H9 (cell line): ENCODE data around the gene PLPP2. TPM values are rescaled to one million over a fixed set of nuclear protein-coding genes. Genes with fewer than 3 reads are reported as not detected.

Experiments used
- DNase-seq: peaks from one replicate; pipeline ENCODE4 v3.0.0-alpha.2; 2017
- H2AFZ ChIP-seq: one replicate; pipeline ENCODE4 v1.6.1; 2013; ENCODE audit warnings: mild to moderate bottlenecking, low read length, control low read depth, moderate library complexity
- H2AK5ac ChIP-seq: 2 replicates; pipeline ENCODE4 v1.6.1; 2013; ENCODE audit warnings: low read length, control low read depth, mixed read lengths; ENCODE audit not compliant: insufficient read length
- H2BK120ac ChIP-seq: one replicate; pipeline ENCODE4 v1.6.1; 2013; ENCODE audit warnings: low read depth, mild to moderate bottlenecking, low read length, control low read depth, inconsistent platforms; ENCODE audit not compliant: poor library complexity, severe bottlenecking
- H2BK12ac ChIP-seq: 2 replicates; pipeline ENCODE4 v1.6.1; 2013; ENCODE audit warnings: low read length, control low read depth, mixed read lengths, low read depth; ENCODE audit not compliant: insufficient read length
- H2BK15ac ChIP-seq: 2 replicates; pipeline ENCODE4 v1.6.1; 2013; ENCODE audit warnings: low read depth, low read length, control low read depth
- H2BK20ac ChIP-seq: one replicate; pipeline ENCODE4 v1.6.1; 2013; ENCODE audit warnings: low read depth, mild to moderate bottlenecking, low read length, control low read depth, inconsistent platforms; ENCODE audit not compliant: poor library complexity, severe bottlenecking
- H2BK5ac ChIP-seq: 2 replicates; pipeline ENCODE4 v1.6.1; 2013; ENCODE audit warnings: low read length, control low read depth, mixed read lengths; ENCODE audit not compliant: insufficient read length
- H3K14ac ChIP-seq: 2 replicates; pipeline ENCODE4 v1.6.1; 2013; ENCODE audit warnings: low read length, control low read depth; ENCODE audit not compliant: insufficient read depth
- H3K18ac ChIP-seq: 2 replicates; pipeline ENCODE4 v1.6.1; 2013; ENCODE audit warnings: low read depth, mild to moderate bottlenecking, mixed read lengths, low read length, control low read depth; ENCODE audit not compliant: insufficient read length
- H3K23ac ChIP-seq: 2 replicates; pipeline ENCODE4 v1.6.1; 2013; ENCODE audit warnings: low read length, control low read depth, mixed read lengths, low read depth; ENCODE audit not compliant: insufficient read length
- H3K23me2 ChIP-seq: 2 replicates; pipeline ENCODE4 v1.6.1; 2013; ENCODE audit warnings: low read depth, mild to moderate bottlenecking, mixed read lengths, low read length, control low read depth; ENCODE audit not compliant: insufficient read length, poor library complexity, severe bottlenecking
- H3K27ac ChIP-seq: 2 replicates; pipeline ENCODE4 v1.5.1; 2013; ENCODE audit warnings: low read length, control low read depth, mixed read lengths, low read depth; ENCODE audit not compliant: insufficient read length
- H3K27me3 ChIP-seq: 2 replicates; pipeline ENCODE4 v1.6.1; 2013; ENCODE audit warnings: low read length, control low read depth, inconsistent platforms; ENCODE audit not compliant: insufficient read depth
- H3K4ac ChIP-seq: 2 replicates; pipeline ENCODE4 v1.6.1; 2013; ENCODE audit warnings: low read depth, mild to moderate bottlenecking, control low read depth, inconsistent platforms, low read length, moderate library complexity
- H3K4me1 ChIP-seq: 2 replicates; pipeline ENCODE4 v1.6.1; 2013; ENCODE audit warnings: low read length, control low read depth, inconsistent platforms; ENCODE audit not compliant: insufficient read depth
- H3K4me2 ChIP-seq: 2 replicates; pipeline ENCODE4 v1.6.1; 2013; ENCODE audit warnings: low read length, control low read depth, mixed read lengths; ENCODE audit not compliant: insufficient read length, insufficient read depth
- H3K56ac ChIP-seq: 2 replicates; pipeline ENCODE4 v1.6.1; 2013; ENCODE audit warnings: low read depth, mild to moderate bottlenecking, mixed read lengths, low read length, control low read depth; ENCODE audit not compliant: insufficient read length
- H3K79me1 ChIP-seq: 2 replicates; pipeline ENCODE4 v1.6.1; 2013; ENCODE audit warnings: low read depth, mild to moderate bottlenecking, moderate library complexity, low read length, control low read depth, inconsistent platforms; ENCODE audit not compliant: insufficient read depth, poor library complexity, severe bottlenecking
- H3K79me2 ChIP-seq: 2 replicates; pipeline ENCODE4 v1.6.1; 2013; ENCODE audit warnings: low read length, control low read depth, inconsistent platforms; ENCODE audit not compliant: insufficient read depth
- H3K9ac ChIP-seq: 2 replicates; pipeline ENCODE4 v1.6.1; 2013; ENCODE audit warnings: low read length, control low read depth, mixed read lengths; ENCODE audit not compliant: insufficient read length; ENCODE audit errors: extremely low read depth
- H3K9me3 ChIP-seq: one replicate; pipeline ENCODE4 v1.6.1; 2013; ENCODE audit warnings: low read depth, low read length, inconsistent platforms; ENCODE audit not compliant: control insufficient read depth
- H3T11ph ChIP-seq: one replicate; pipeline ENCODE4 v1.6.1; 2013; ENCODE audit warnings: mild to moderate bottlenecking, low read length, control low read depth, inconsistent platforms
- H4K20me1 ChIP-seq: one replicate; pipeline ENCODE4 v1.6.1; 2013; ENCODE audit not compliant: control insufficient read depth, insufficient read length, insufficient read depth
- H4K5ac ChIP-seq: 2 replicates; pipeline ENCODE4 v1.6.1; 2013; ENCODE audit warnings: low read depth, mild to moderate bottlenecking, mixed read lengths, low read length, control low read depth; ENCODE audit not compliant: insufficient read length
- H4K8ac ChIP-seq: replicated peaks from 2 replicates; pipeline ENCODE4 v1.6.1; 2013; ENCODE audit warnings: low read length, control low read depth, mixed read lengths, low read depth; ENCODE audit not compliant: insufficient read length
- H4K91ac ChIP-seq: 2 replicates; pipeline ENCODE4 v1.6.1; 2013; ENCODE audit warnings: low read depth, mild to moderate bottlenecking, moderate library complexity, mixed read lengths, low read length, control low read depth; ENCODE audit not compliant: insufficient read length
- H3K27ac Mint-ChIP-seq, 3 experiments: 2 replicates in 2 of 3; 3 replicates in 1 of 3; pipeline ENCODE4 v1.8.0; 2020 to 2021; ENCODE audit warnings: mixed read lengths in 3 of 3, mild to moderate bottlenecking in 1 of 3, moderate library complexity in 1 of 3
- H3K27me3 Mint-ChIP-seq: 2 replicates; pipeline ENCODE4 v1.8.0; 2021; ENCODE audit warnings: low read depth, mild to moderate bottlenecking, moderate library complexity, mixed read lengths
- H3K36me3 Mint-ChIP-seq, 3 experiments: 2 replicates in 2 of 3; 3 replicates in 1 of 3; pipeline ENCODE4 v1.8.0; 2020 to 2021; ENCODE audit warnings: low read depth in 3 of 3, mixed read lengths in 3 of 3; ENCODE audit not compliant: insufficient read depth in 1 of 3
- H3K4me1 Mint-ChIP-seq, 2 experiments: 2 replicates each; pipeline ENCODE4 v1.8.0; 2020; ENCODE audit warnings: mixed read lengths in 2 of 2
- H3K4me3 Mint-ChIP-seq, 2 experiments: 2 replicates in 1 of 2; 3 replicates in 1 of 2; pipeline ENCODE4 v1.8.0; 2020 to 2021; ENCODE audit warnings: mild to moderate bottlenecking in 2 of 2, mixed read lengths in 2 of 2, moderate library complexity in 1 of 2
- H3K9me3 Mint-ChIP-seq, 2 experiments: 2 replicates in 1 of 2; 3 replicates in 1 of 2; pipeline ENCODE4 v1.8.0; 2020; ENCODE audit warnings: mild to moderate bottlenecking in 2 of 2, mixed read lengths in 2 of 2, moderate library complexity in 1 of 2
- WGBS: extraction: QIAGEN DNeasy Blood & Tissue Kit; methylation state at CpG from one replicate; pipeline ENCODE4 v1.1.7; 2013; ENCODE audit warnings: missing lambda C conversion rate, low lambda C conversion rate, mixed read lengths; ENCODE audit not compliant: insufficient read length; ENCODE audit errors: extremely low coverage; 5-methylcytosine and 5-hydroxymethylcytosine counted together
- total RNA-seq: library from RNA; stranded (reverse); gene quantifications from 2 replicates; pipeline ENCODE4 v1.2.1, GENCODE V29; 2021
- TF ChIP-seq, protein P1 (sequence below): fragments of 200-600 bp; sonication (generic); conservative IDR thresholded peaks from 3 replicates; pipeline ENCODE4 v1.8.0; 2021; ENCODE audit warnings: antibody characterized with exemption, mild to moderate bottlenecking

Gene PLPP2
- total RNA-seq, 1 experiment from 2014 or later, result 143 TPM

DNA sequence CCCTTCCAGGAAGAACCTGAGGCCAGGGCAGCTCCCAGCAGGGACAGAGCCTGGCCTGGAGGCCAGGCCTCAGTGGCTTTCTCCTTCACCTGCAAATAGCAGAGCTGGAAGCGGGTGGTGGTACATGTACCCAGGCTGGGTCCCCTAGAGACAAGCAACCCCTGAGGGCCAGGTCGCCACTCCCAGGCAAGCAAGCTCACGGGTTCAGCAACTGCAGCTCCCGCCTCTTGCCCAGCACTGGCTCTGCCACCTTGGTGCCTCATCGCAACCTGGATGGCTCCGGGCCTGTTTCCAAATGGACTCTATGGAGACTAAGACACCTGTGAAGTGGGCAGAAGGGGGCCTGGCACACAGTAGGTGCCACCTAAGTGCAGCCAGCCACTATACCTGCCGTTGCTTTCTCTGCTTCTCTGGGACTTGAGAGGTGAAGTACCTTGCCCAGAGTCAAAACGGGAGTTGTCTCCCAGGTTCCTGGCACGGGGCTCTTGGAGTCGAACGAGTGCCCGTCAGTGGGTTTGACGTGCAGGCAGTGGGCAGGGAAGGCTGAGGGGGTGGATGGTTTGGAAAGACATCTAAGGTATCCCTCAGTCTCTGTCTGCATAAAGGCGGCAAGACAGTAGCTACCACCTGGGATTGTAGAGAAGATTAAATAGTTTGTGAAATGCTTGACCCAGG is 2.4 kb upstream of the PLPP2 start:
- Histone ChIP-seq H2BK5ac (no peak overlapping the region), H2AK5ac (no peak overlapping the region), H3K23me2 (peaks cover 9% of the 10 kb centered on the region), H4K5ac (no peak overlapping the region), H2BK12ac (no peak overlapping the region), H3K79me2 (no peaks in the 10 kb centered on the region; the same call in 1 of the 2 replicates), H3K4ac (no peak overlapping the region), H3K14ac (no peak overlapping the region), H4K91ac (no peak overlapping the region), H3K9ac (no peak overlapping the region), H3K27me3 (no peaks in the 10 kb centered on the region; the same call in 1 of the 2 replicates), H3K56ac (no peak overlapping the region), H2AFZ (no peak overlapping the region), H4K8ac (no peak overlapping the region), H3K18ac (no peak overlapping the region), H2BK120ac (no peak overlapping the region), H3K27ac (no peak overlapping the region), H3T11ph (no peak overlapping the region), H3K4me2 (no peak overlapping the region), H3K9me3 (no peaks in the 10 kb centered on the region), H2BK20ac (no peak overlapping the region), H3K23ac (no peak overlapping the region), H4K20me1 (no peaks in the 10 kb centered on the region), H3K79me1 (no peaks in the 10 kb centered on the region), H3K4me1 (peaks cover 6% of the 10 kb centered on the region), H2BK15ac (no peak overlapping the region)
- Mint-ChIP-seq H3K9me3 (peaks cover 6% of the 10 kb centered on the region in 2 experiments; a peak in 4 of 5 replicates), H3K4me3 (no peak overlapping the region), H3K4me1 (peaks cover 42 to 44% of the 10 kb centered on the region in 2 experiments), H3K27me3 (peaks cover 29% of the 10 kb centered on the region), H3K36me3 (peaks cover 2 to 6% (median 3%) of the 10 kb centered on the region in 3 experiments; a peak in 4 of 7 replicates), H3K27ac (no peak overlapping the region)
- TF ChIP-seq, protein P1, sequence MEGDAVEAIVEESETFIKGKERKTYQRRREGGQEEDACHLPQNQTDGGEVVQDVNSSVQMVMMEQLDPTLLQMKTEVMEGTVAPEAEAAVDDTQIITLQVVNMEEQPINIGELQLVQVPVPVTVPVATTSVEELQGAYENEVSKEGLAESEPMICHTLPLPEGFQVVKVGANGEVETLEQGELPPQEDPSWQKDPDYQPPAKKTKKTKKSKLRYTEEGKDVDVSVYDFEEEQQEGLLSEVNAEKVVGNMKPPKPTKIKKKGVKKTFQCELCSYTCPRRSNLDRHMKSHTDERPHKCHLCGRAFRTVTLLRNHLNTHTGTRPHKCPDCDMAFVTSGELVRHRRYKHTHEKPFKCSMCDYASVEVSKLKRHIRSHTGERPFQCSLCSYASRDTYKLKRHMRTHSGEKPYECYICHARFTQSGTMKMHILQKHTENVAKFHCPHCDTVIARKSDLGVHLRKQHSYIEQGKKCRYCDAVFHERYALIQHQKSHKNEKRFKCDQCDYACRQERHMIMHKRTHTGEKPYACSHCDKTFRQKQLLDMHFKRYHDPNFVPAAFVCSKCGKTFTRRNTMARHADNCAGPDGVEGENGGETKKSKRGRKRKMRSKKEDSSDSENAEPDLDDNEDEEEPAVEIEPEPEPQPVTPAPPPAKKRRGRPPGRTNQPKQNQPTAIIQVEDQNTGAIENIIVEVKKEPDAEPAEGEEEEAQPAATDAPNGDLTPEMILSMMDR, result no peak
- DNase-seq, result no peak
- no CpG with 5 or more reads among the region's 14 CpGs for WGBS
